ENCODE measurements around the gene LIMS1. TPM values are rescaled to one million over a fixed set of nuclear protein-coding genes. Genes with fewer than 3 reads are reported as not detected.

LIMS1 gene
- total and polyA plus RNA-seq, 2 donors (not counting 3 experiments of a cell fraction or from before 2014, with no cell fraction given) = 153 to 229 TPM

Small RNAs within 50 kb of the gene (small RNA-seq; reads per million reads assigned to genes)
- not detected for gene AC010095.1 (ENCODE audit: insufficient read depth, insufficient read length, low read depth, low replicate concordance)

Other genes with a start within 250 kb of the LIMS1 start
- gene SULT1C2, start 245.6 kb upstream of the LIMS1 start, total RNA-seq = not detected in 2 replicates
- not detected in 2 replicates for gene SULT1C2, start 245.6 kb upstream of the LIMS1 start, polyA plus RNA-seq
- 28.2 and 29.3 TPM in 2 replicates for gene SULT1C4, start 156.5 kb upstream of the LIMS1 start, total RNA-seq
- 12.0 and 17.2 TPM in 2 replicates for gene SULT1C4, start 156.5 kb upstream of the LIMS1 start, polyA plus RNA-seq
- 33.7 and 38.7 TPM in 2 replicates for gene GCC2, start 85.3 kb upstream of the LIMS1 start, total RNA-seq
- gene GCC2, start 85.3 kb upstream of the LIMS1 start, polyA plus RNA-seq = 2.7 and 4.1 TPM in 2 replicates
- 75.6 and 79.4 TPM in 2 replicates for gene RANBP2, start 185.0 kb downstream of the LIMS1 start, total RNA-seq
- 4.9 and 7.2 TPM in 2 replicates for gene RANBP2, start 185.0 kb downstream of the LIMS1 start, polyA plus RNA-seq

Measured in endothelial cell of umbilical vein (primary cell).